Measurements from ENCODE around the gene DNAH17. TPM values are rescaled to one million over a fixed set of nuclear protein-coding genes. Genes with fewer than 3 reads are reported as not detected.

The DNAH17 gene
- total and polyA plus RNA-seq, 2 of the 8 experiments (the other 6 are each of a cell fraction or from before 2014, with no cell fraction given): 0.14 to 0.67 TPM

- POLR2A ChIA-PET (ENCODE audit: partially characterized antibody): interaction anchor here (0.6 to 1.1 kb wide), 2 partner anchors 46 to 525 kb away, joined by 3 read pairs; no protein-coding TSS in a partner anchor
- H3K56ac ChIP-seq (replicated peaks; ENCODE audit: insufficient read length, low read depth, low read length): no peak overlapping the region
Measured at GRCh38 chr17:78622491-78623265, 45.5 kb upstream of the DNAH17 start.

More at GRCh38 chr17:78622491-78623265, 45.5 kb upstream of the DNAH17 start:
- H3K23ac ChIP-seq (ENCODE audit: insufficient read length): no peak overlapping the region
- H4K8ac ChIP-seq (ENCODE audit: extremely low read depth, insufficient read depth, low read length): no peak overlapping the region
- H2BK120ac ChIP-seq (replicated peaks; ENCODE audit: low read depth, low read length): no peak overlapping the region
- no peak overlapping the region for H3K4me3 ChIP-seq (ENCODE audit: extremely low read depth in 1 of 4, insufficient read depth in 2 of 4, low read depth in 3 of 4, low read length in 4 of 4)
- no peak for DNase-seq (ENCODE audit: low read depth in 1 of 2, low spot score in 2 of 2)
- H4K5ac ChIP-seq (ENCODE audit: insufficient read length, low read depth, low read length): no peak overlapping the region
- WGBS, 2 experiments (ENCODE audit: extremely low coverage in 1 of 2, insufficient coverage in 1 of 2, insufficient read length in 1 of 2, insufficient replicate concordance in 2 of 2, low coverage in 1 of 2, low lambda C conversion rate in 2 of 2, missing lambda C conversion rate in 1 of 2): 94% methylated on average over 22 of the region's 26 CpGs; no CpG with 5 or more reads in 1 of the 2 experiments
- H3K36me3 ChIP-seq (ENCODE audit: control insufficient read depth in 2 of 4, insufficient read depth in 4 of 4, low read length in 3 of 4): no peaks in the 10 kb centered on the region
- H3K4ac ChIP-seq (replicated peaks; ENCODE audit: insufficient read length, low read depth, low read length): no peak overlapping the region
- CTCF ChIA-PET (ENCODE audit: partially characterized antibody): interaction anchor here (0.6 to 1.0 kb wide), 3 partner anchors 86 to 240 kb away, joined by 3 to 4 read pairs (median 3); no protein-coding TSS in a partner anchor
- H3K27ac ChIP-seq (ENCODE audit: low read depth, low read length): no peak overlapping the region
- H3K14ac ChIP-seq (ENCODE audit: insufficient read length): no peak overlapping the region
- no peaks in the 10 kb centered on the region for H3K9me3 ChIP-seq (ENCODE audit: insufficient read depth in 2 of 2, low read depth in 1 of 2, low read length in 1 of 2)
- H2AFZ ChIP-seq (ENCODE audit: low read length): no peak overlapping the region
- FAIRE-seq: no peak
- H3K4me2 ChIP-seq (ENCODE audit: insufficient read depth in 1 of 2, low read depth in 2 of 2, low read length in 2 of 2): no peak overlapping the region
- no peaks in the 10 kb centered on the region for H4K20me1 ChIP-seq (replicated peaks in 1 of 2; ENCODE audit: control insufficient read depth in 1 of 2, insufficient read depth in 2 of 2, low read length in 2 of 2)
- TF ChIP-seq CBX5 (IDR thresholded peaks at IDR 0.05; ENCODE audit: low read depth, low read length) (no peak), ZNF274 (IDR thresholded peaks at IDR 0.05; ENCODE audit: borderline replicate concordance, extremely low read depth, low read length) (no peak), YY1 (IDR thresholded peaks at IDR 0.05; ENCODE audit: low read depth, low read length) (no peak), CREB1 (IDR thresholded peaks at IDR 0.05) (no peak), EP300 (IDR thresholded peaks at IDR 0.05; ENCODE audit: borderline replicate concordance in 1 of 2, low read depth in 2 of 2, low read length in 2 of 2) (no peak), E2F6 (IDR thresholded peaks at IDR 0.05) (no peak), CTBP2 (IDR thresholded peaks at IDR 0.05; ENCODE audit: borderline replicate concordance, insufficient read depth, insufficient read length, low read length) (no peak), BACH1 (IDR thresholded peaks at IDR 0.05; ENCODE audit: low read length) (no peak)
- H2BK5ac ChIP-seq (ENCODE audit: low read depth, low read length): no peak overlapping the region
- no peak overlapping the region for H3K9ac ChIP-seq (replicated peaks in 1 of 4; ENCODE audit: extremely low read depth in 1 of 4, low read depth in 3 of 4, low read length in 3 of 4)
- H2BK20ac ChIP-seq (ENCODE audit: low read length): no peak overlapping the region
- no peaks in the 10 kb centered on the region for H3K79me1 ChIP-seq (ENCODE audit: low read depth, low read length)
- H2BK12ac ChIP-seq (ENCODE audit: low read depth, low read length): no peak overlapping the region
- H3K79me2 ChIP-seq (ENCODE audit: control insufficient read depth in 1 of 2, insufficient read depth in 2 of 2, low read length in 2 of 2): no peaks in the 10 kb centered on the region
- H3K27me3 ChIP-seq (replicated peaks in 1 of 4; ENCODE audit: control insufficient read depth in 3 of 4, extremely low read depth in 1 of 4, insufficient read depth in 3 of 4, low read length in 3 of 4): no peaks in the 10 kb centered on the region; a peak in 1 of 7 replicates
- H3K23me2 ChIP-seq (ENCODE audit: low read depth, low read length): no peaks in the 10 kb centered on the region
- no peak overlapping the region for H2BK15ac ChIP-seq (ENCODE audit: low read length)
- H2AK5ac ChIP-seq (ENCODE audit: low read depth, low read length): no peak overlapping the region
- H4K91ac ChIP-seq (replicated peaks; ENCODE audit: insufficient read length, low read length): no peak overlapping the region
- H3K4me1 ChIP-seq (replicated peaks in 1 of 4; ENCODE audit: control insufficient read depth in 3 of 4, insufficient read depth in 4 of 4, low read length in 3 of 4): no peaks in the 10 kb centered on the region; a peak in 1 of 7 replicates
- H3K18ac ChIP-seq (ENCODE audit: extremely low read depth, low read length): no peak overlapping the region
